ENCODE measurements around the gene CCDC47. TPM values are rescaled to one million over a fixed set of nuclear protein-coding genes. Genes with fewer than 3 reads are reported as not detected.

The CCDC47 gene
- total RNA-seq, 6 experiments from 2014 or later = 70.5 to 83.2 (median 74.8) TPM

DNA sequence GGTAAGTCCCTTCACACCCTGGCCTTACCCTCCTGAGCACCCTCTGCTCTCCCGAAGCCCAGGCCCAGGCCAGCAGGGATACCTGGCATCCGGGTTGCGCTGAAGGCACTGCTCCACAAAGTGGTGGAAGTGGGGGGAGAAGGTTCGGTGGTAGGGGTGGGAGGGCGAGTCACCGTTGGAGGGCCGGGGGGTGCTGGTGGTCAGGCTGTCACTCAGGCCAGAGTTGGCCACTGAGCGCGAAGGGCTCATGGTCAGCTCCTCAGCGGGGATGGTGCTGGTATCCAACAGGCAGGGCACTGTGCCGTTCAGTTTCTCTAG is 69.2 kb downstream of the CCDC47 start:
- no peaks in the 10 kb centered on the region for H3K9me3 Mint-ChIP-seq
- H3K27ac Mint-ChIP-seq = no peak overlapping the region
- peaks cover 2% of the 10 kb centered on the region; the same call in 1 of the 2 replicates for H3K27me3 Mint-ChIP-seq (ENCODE audit: insufficient read depth)
- no peaks in the 10 kb centered on the region for H3K4me1 Mint-ChIP-seq (ENCODE audit: low read depth)
- DNase-seq = no peak
- H3K36me3 Mint-ChIP-seq (ENCODE audit: low read depth) = peaks cover 15% of the 10 kb centered on the region; the same call in 1 of the 2 replicates
- TF ChIP-seq, protein P1, sequence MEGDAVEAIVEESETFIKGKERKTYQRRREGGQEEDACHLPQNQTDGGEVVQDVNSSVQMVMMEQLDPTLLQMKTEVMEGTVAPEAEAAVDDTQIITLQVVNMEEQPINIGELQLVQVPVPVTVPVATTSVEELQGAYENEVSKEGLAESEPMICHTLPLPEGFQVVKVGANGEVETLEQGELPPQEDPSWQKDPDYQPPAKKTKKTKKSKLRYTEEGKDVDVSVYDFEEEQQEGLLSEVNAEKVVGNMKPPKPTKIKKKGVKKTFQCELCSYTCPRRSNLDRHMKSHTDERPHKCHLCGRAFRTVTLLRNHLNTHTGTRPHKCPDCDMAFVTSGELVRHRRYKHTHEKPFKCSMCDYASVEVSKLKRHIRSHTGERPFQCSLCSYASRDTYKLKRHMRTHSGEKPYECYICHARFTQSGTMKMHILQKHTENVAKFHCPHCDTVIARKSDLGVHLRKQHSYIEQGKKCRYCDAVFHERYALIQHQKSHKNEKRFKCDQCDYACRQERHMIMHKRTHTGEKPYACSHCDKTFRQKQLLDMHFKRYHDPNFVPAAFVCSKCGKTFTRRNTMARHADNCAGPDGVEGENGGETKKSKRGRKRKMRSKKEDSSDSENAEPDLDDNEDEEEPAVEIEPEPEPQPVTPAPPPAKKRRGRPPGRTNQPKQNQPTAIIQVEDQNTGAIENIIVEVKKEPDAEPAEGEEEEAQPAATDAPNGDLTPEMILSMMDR (IDR thresholded peaks at IDR 0.05) = no peak
- H3K4me3 Mint-ChIP-seq = no peak overlapping the region

DNA sequence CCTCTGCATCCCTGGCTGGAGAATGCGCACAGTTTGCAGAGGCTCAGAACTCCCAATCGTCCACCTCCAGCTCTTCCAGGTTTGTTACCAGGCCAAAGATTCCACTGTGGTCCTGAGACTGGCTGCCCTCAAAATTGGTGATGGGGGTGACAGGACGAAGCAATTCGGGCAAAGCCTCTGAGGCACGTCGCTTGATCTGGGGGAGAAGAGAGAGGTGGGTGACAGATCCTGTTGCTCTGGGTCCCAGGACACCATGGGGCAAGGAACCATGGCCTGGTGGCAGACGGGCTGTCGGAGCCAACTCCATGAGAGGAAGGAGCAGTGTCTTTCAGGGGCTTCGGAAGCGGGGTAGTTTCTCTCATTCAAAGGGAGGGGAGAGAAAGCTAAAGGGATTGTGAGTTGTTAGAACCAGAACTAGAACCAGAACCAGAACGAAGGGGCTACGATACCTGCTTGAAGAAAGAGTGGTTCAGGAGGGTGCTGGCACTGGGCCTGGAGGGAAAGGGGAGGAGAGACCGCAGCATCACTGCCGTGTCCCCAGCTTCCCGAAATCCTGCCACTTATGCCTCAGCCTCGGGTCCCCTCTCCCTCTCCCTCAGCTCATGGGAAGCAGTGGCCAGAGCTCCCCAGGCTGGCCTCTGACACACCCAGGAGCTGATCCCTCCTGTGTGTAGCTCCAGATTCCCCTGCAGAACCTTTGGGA is 69.7 kb downstream of the CCDC47 start:
- no peak for DNase-seq
- Mint-ChIP-seq H3K4me3 (no peak overlapping the region), H3K27me3 (ENCODE audit: insufficient read depth) (peaks cover 4% of the 10 kb centered on the region; the same call in 1 of the 2 replicates), H3K9me3 (no peaks in the 10 kb centered on the region), H3K27ac (no peak overlapping the region), H3K36me3 (ENCODE audit: low read depth) (peaks cover 11% of the 10 kb centered on the region; the same call in 1 of the 2 replicates), H3K4me1 (ENCODE audit: low read depth) (no peaks in the 10 kb centered on the region)
- TF ChIP-seq, protein P1 (IDR thresholded peaks at IDR 0.05) = no peak

DNA sequence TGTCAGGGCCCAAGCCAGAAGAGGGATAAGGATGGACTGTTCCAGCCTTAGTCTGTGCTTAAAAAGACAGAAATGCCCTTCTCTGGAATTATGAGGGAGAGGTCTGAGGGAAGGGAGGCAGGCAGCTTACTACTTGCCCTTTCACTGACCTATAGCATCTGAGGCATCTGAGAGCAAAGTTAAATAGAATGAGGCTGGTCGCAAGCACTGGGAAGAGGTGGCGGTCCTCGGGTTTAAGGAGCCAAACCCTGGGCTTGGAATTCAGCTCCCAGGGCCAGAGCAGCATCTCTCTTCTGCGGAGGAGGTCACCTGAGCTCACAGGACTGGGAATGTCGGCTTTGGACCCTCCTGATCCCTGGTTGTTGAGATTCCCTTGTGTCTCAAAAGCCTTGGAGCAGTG is 70.4 kb downstream of the CCDC47 start:
- no peaks in the 10 kb centered on the region for H3K4me1 Mint-ChIP-seq (ENCODE audit: low read depth)
- TF ChIP-seq, protein P1 (IDR thresholded peaks at IDR 0.05) = no peak
- no peak overlapping the region for H3K27ac Mint-ChIP-seq
- H3K27me3 Mint-ChIP-seq (ENCODE audit: insufficient read depth) = peaks cover 7% of the 10 kb centered on the region; the same call in 1 of the 2 replicates
- H3K4me3 Mint-ChIP-seq = no peak overlapping the region
- H3K9me3 Mint-ChIP-seq = no peaks in the 10 kb centered on the region
- peaks cover 9% of the 10 kb centered on the region; the same call in 1 of the 2 replicates for H3K36me3 Mint-ChIP-seq (ENCODE audit: low read depth)
- no peak for DNase-seq

DNA sequence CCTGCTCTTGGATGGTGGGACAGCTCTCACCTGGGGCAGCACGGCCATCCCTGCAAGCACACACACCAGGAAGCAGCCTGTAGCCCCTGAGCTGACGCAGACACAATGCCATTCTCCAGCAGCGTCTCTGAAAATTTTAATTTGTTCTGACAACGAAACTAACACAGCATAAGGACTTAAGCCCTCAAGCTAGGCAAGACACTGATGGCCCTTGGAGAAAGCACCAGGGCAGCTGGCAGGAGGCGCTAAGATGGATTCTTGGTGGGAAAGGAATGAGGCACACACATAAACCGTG is 70.7 kb downstream of the CCDC47 start:
- H3K4me1 Mint-ChIP-seq (ENCODE audit: low read depth) = no peaks in the 10 kb centered on the region
- H3K27ac Mint-ChIP-seq = no peak overlapping the region
- no peak overlapping the region for H3K4me3 Mint-ChIP-seq
- TF ChIP-seq, protein P1 (IDR thresholded peaks at IDR 0.05) = no peak
- no peak for DNase-seq
- peaks cover 7% of the 10 kb centered on the region for H3K27me3 Mint-ChIP-seq (ENCODE audit: insufficient read depth)
- peaks cover 9% of the 10 kb centered on the region; the same call in 1 of the 2 replicates for H3K36me3 Mint-ChIP-seq (ENCODE audit: low read depth)
- no peaks in the 10 kb centered on the region for H3K9me3 Mint-ChIP-seq

DNA sequence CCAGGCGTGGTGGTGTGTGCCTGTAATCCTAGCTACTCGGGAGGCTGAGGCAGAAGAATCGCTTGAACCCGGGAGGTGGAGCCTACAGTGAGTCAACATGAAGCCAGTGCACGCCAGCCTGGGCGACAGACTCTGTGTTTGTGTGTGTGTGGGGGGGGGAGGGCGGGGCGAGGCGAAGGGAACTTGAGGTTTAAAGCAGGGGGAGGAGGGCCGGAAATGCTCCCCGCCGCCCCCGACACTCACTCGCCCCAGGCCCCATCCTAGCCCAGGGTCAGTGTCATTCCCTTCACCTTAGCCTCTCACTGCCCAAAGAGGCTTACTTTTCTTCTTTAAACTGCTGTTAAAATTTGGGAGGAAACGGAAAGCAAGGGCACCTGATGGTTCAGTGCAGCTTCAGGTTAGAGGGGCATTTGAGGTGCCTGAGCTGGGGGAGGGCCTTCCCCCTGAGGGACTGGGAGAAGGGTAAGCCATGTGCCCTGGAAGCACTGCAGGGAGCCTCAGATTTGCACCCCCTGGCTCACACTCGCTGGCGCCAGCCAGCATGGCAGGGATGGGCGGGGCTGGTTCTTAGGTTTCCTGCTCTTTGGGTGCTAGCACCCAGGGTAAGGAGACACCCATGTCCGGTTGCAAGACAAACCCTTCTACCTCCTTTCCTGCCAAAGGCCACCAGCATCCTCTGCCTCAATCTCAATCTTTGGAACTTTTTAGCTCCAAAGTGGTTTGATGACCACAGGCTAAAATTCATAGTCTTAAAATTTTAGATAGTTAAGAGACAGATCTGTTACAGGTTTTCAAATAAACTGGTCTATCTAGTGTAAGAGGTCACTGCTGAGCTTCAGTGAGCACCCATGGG is 71.3 kb downstream of the CCDC47 start:
- H3K4me1 Mint-ChIP-seq (ENCODE audit: low read depth) = no peaks in the 10 kb centered on the region
- TF ChIP-seq, protein P1 (IDR thresholded peaks at IDR 0.05) = no peak
- peaks cover 7% of the 10 kb centered on the region for H3K27me3 Mint-ChIP-seq (ENCODE audit: insufficient read depth)
- DNase-seq = no peak
- H3K36me3 Mint-ChIP-seq (ENCODE audit: low read depth) = peaks cover 9% of the 10 kb centered on the region; the same call in 1 of the 2 replicates
- H3K9me3 Mint-ChIP-seq = no peaks in the 10 kb centered on the region
- H3K4me3 Mint-ChIP-seq = peak overlapping the region; percentile 43; the same call in 1 of the 2 replicates
- H3K27ac Mint-ChIP-seq = no peak overlapping the region
